ENCODE measurements around the gene LMAN2L. TPM values are rescaled to one million over a fixed set of nuclear protein-coding genes. Genes with fewer than 3 reads are reported as not detected.

Gene LMAN2L
- total and polyA plus RNA-seq, 2 donors (not counting 1 experiment from before 2014, with no cell fraction given) = 5.7 to 10.7 TPM

DNA sequence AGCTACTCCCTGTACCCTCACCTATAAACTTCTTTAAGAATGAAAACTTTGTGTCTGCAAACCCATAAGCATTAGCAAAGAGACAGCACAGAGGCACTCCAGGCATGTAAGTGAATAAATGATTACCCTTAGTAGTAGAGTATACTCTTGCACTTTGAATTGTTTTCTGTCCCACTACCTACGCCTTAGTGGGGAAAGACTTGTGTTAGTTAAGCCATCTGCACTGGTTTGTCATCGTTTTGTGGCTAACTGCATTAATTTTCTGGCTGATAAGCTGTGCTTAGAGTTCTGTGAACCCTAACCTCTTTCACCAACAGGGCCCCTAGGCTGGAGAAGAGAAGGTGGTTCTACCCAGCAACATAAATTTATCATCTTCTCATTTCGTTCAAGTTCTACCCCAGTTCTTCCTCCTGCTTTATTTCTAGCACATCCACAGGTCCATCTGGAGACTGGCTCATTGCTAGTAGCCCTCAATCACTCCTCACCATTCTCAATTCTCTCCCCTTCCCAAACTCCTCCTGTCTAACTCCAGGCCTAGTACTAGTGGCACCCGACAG is 710 bp downstream of the LMAN2L start:
- no peak for ATAC-seq (ENCODE audit: low read depth)

More for the DNA sequence above, 710 bp downstream of the LMAN2L start:
- Histone ChIP-seq H3K27ac (ENCODE audit: low read length in 2 of 2) (peak overlapping the region in 1 of 2 donors; percentile 80), H3K79me2 (ENCODE audit: control insufficient read depth, insufficient read depth, low read length) (peaks cover 27% of the 10 kb centered on the region), H2AFZ (ENCODE audit: insufficient read depth, low read depth, low read length, poor library complexity, severe bottlenecking) (peak overlapping the region; percentile 97), H3K9me3 (ENCODE audit: control extremely low read depth in 1 of 3, control insufficient read depth in 2 of 3, insufficient read depth in 1 of 3, low read length in 2 of 3) (no peaks in the 10 kb centered on the region), H3K9ac (ENCODE audit: low read length) (peak overlapping the region; percentile 83), H3K4me3 (ENCODE audit: control extremely low read depth in 1 of 5, extremely low read depth in 1 of 5, insufficient read depth in 1 of 5, low read depth in 2 of 5, low read length in 4 of 5) (peak overlapping the region; percentile 52 to 93 (median 88)), H3K4me2 (replicated peaks; ENCODE audit: low read depth, low read length, poor library complexity, severe bottlenecking) (peak overlapping the region; percentile 89), H4K20me1 (ENCODE audit: control insufficient read depth, insufficient read depth, low read length, poor library complexity, severe bottlenecking) (no peaks in the 10 kb centered on the region), H3K27me3 (replicated peaks in 1 of 4; ENCODE audit: control extremely low read depth in 1 of 4, control insufficient read depth in 3 of 4, insufficient read depth in 4 of 4, low read length in 3 of 4) (no peaks in the 10 kb centered on the region), H3K4me1 (ENCODE audit: control insufficient read depth in 2 of 2, insufficient read depth in 2 of 2, low read length in 2 of 2) (peaks cover 14 to 25% of the 10 kb centered on the region in 2 donors), H3K36me3 (replicated peaks in 1 of 2; ENCODE audit: control extremely low read depth in 1 of 2, control insufficient read depth in 1 of 2, extremely low read depth in 1 of 2, insufficient read depth in 2 of 2, low read length in 1 of 2) (peaks cover 0 to 15% of the 10 kb centered on the region in 2 experiments)
- Mint-ChIP-seq H3K27me3 (no peaks in the 10 kb centered on the region), H3K27ac (peak overlapping the region; percentile 97), H3K4me3 (peak overlapping the region; percentile 97), H3K9me3 (ENCODE audit: insufficient read depth) (no peaks in the 10 kb centered on the region), H3K4me1 (peaks cover 29% of the 10 kb centered on the region)
- POLR2A ChIA-PET = no interaction called here
- CTCF ChIA-PET = interaction anchor here (0.8 kb wide), 1 partner anchor 119 kb away, joined by 4 read pairs; the partner anchor contains the start of gene ANKRD39
- 0% methylated on average over 2 of the region's 4 CpGs for WGBS (ENCODE audit: insufficient coverage)
- no peak for DNase-seq
- TF ChIP-seq EZH2 (IDR thresholded peaks at IDR 0.05; ENCODE audit: borderline replicate concordance, insufficient read depth, low read depth, low read length, poor library complexity, severe bottlenecking) (no peak), CTCF (IDR thresholded peaks at IDR 0.05) (no peak)
- intact Hi-C loops (cut with micrococcal nuclease) = no loop called here

Data from B cell (primary cell).